A549 (cell line): Measurements from ENCODE around the gene MYMK.

ENCODE experiments used
- CHD2 ChIP-seq: fragments of 150-350 bp; IDR thresholded peaks from 2 replicates; pipeline ENCODE4 v1.6.1; 2014; ENCODE audit warnings: low read length; ENCODE audit not compliant: partially characterized antibody
- CTCF ChIP-seq: fragments of >200 bp; sonication (Bioruptor Twin); formaldehyde crosslinking; IDR thresholded peaks from 3 replicates; pipeline ENCODE4 v1.5.1; 2016
- EP300 ChIP-seq, 2 experiments: fragments of >200 bp; sonication (Bioruptor Twin); formaldehyde crosslinking; IDR thresholded peaks; 2 replicates in 1 of 2; 3 replicates in 1 of 2; pipeline ENCODE4 v1.6.1; 2016 to 2017
- GATA3 ChIP-seq: IDR thresholded peaks from 2 replicates; pipeline ENCODE4 v1.6.1; 2012; ENCODE audit warnings: borderline replicate concordance
- KDM1A ChIP-seq: fragments of 200-600 bp; sonication (generic); IDR thresholded peaks from 2 replicates; pipeline ENCODE4 v1.6.1; 2016; ENCODE audit warnings: low read depth, mild to moderate bottlenecking
- MAZ ChIP-seq: fragments of 150-350 bp; IDR thresholded peaks from 2 replicates; pipeline ENCODE4 v1.6.1; 2014; ENCODE audit warnings: antibody characterized with exemption, low read depth, low read length, borderline replicate concordance
- POLR2A ChIP-seq: IDR thresholded peaks from 2 replicates; pipeline ENCODE4 v1.6.1; 2012; ENCODE audit warnings: mild to moderate bottlenecking, low read length
- POLR2AphosphoS2 ChIP-seq: conservative IDR thresholded peaks from 2 replicates; pipeline ENCODE4 v1.6.1; 2012; ENCODE audit warnings: low read length, improper control_type of control experiment, inconsistent platforms
- RCOR1 ChIP-seq: fragments of 150-350 bp; IDR thresholded peaks from 2 replicates; pipeline ENCODE4 v1.6.1; 2014; ENCODE audit warnings: antibody characterized with exemption, low read length, low read depth
- RNF2 ChIP-seq: fragments of 200-600 bp; sonication (generic); IDR thresholded peaks from 2 replicates; pipeline ENCODE4 v1.6.1; 2016; ENCODE audit warnings: low read depth, mild to moderate bottlenecking, antibody characterized with exemption, moderate library complexity, borderline replicate concordance
- SREBF2 ChIP-seq: fragments of 450-650 bp; IDR thresholded peaks from 2 replicates; pipeline ENCODE4 v1.6.1; 2014; ENCODE audit warnings: mild to moderate bottlenecking, moderate library complexity

GRCh38 chr9:133467101-133467500, 57.7 kb downstream of the MYMK start:
- no peak for TF ChIP-seq EP300 (IDR thresholded peaks at IDR 0.05)
- no peak for TF ChIP-seq RCOR1
- no peak for TF ChIP-seq CHD2
- TF ChIP-seq CTCF = no peak
- no peak for TF ChIP-seq POLR2A
- no peak for TF ChIP-seq SREBF2
- no peak for TF ChIP-seq MAZ
- TF ChIP-seq RNF2 = no peak
- TF ChIP-seq GATA3 = no peak
- no peak for TF ChIP-seq KDM1A
- TF ChIP-seq POLR2AphosphoS2 = no peak
